NCI-H748 (cell line): ENCODE data around the gene MTARC2.
A peak's percentile ranks its signal among the peaks of the same experiment; 100 is the strongest.

Source experiments
- DNase-seq: peaks from one replicate; lab custom pipeline; 2025; ENCODE audit not compliant: unreplicated experiment; lab: John Stamatoyannopoulos, UW

The MTARC2 gene

DNA sequence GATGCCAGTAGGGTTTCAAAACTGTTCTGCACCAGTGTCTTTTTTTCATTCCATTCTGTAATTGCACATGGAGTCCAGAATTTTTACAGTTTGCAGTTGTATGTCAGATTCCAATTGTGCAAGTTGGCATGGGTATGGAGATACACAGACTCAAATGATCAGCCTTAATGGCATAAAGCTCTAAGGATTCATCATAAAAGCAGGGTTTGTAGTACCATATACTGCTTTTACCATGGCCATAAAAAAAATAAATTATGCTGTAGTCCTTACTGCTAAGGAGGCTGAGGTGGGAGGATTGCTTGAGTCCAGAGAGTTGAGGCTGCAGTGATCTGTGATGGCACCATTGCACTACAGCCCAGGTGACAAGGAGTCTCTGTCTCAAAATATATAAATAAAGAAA lies 48.9 kb downstream of the MTARC2 start:
- DNase-seq: no peak

DNA sequence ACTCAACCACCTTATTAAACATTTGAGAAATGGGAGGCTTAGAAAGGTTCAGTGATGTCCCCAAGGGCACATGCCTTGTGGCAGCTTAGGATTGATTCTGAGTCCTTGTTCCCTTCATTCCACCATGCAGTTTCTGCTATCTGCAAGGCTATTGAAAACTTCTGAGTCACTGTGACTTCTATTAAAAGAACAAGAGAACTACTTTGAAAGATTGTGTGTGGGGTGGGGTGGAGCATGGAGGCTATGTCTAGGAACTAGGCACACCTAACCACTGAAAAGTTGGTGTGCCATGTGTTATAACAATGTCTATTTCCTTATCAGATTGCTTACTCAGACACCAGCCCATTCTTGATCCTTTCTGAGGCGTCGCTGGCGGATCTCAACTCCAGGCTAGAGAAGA lies 49.4 kb downstream of the MTARC2 start:
- DNase-seq: no peak

DNA sequence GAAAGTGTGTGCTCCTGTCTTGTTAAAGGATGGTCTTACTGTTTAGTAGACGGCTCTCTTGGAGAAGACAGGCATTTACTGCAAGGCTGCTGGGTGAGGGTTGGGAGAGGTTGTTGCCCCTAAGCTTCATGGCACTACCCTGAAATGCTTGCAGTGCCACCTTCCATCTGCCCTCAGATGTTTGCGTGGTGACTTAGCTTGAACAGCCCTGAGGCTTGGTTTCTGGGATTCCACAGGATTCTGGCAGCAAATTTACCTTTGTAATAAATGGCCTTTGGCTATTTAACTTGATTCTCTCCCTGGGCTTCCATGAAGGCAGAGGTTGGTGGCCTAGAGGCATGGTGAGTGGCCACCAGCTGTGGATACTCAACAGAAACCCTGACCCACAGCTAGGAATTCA lies 50.2 kb downstream of the MTARC2 start:
- DNase-seq: no peak

DNA sequence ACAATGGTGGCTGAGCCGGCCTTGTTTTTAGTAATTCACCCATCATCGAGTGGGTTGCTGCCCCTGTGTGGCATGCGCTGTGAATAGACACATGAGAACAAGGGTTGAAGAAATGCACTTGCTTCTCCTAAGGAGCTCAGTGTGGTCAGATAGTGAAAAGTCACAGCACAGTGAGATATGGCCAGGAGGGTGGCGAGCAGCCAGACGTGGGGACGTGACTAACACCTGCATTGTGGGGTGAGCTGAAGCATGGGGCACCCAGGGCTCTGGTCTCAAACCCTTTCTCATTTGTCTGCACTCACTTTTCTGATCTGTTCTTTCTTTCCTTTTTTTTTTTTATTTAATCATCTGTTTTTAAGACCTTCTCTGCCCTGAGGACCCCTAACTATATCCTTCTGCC lies 52.1 kb downstream of the MTARC2 start:
- DNase-seq: no peak

DNA sequence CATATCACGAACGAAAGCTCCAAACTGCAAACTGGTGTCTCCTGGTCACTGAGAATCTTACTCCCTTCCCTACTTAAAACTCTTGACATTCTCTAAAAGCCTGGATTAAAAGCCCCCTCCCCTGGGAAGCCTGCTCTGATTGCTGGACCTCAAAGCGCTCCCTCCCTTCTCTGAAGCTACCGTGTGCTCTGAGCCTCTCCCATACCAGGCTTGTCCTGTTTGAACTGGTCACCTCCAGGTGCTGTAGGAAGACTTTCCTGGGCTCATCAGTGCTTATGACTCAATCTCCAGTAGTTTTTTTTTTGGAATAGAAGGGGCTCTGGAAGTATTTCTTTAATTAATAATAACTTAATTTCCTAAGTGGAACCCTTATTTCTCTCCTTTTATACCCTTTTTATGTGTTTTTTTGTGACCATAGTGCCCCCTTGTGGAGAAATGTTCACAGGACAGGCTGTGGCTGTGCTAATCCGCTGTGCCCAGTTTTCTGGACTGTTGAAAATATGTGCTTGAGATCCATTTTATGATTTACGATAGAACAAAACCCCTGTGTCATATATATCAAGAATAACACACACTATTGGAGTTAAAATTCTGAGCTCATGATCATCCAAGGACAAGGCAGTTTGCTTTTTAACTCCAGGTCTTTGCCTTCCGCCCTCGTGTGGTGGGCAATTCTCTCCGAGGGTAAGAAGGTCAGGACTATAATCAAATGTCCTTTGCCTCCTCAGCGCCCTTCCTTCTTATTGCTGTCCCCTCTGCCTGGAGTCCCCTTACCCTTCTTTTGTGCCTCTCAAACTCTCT lies 55.5 kb downstream of the MTARC2 start:
- DNase-seq: peak; percentile 18

DNA sequence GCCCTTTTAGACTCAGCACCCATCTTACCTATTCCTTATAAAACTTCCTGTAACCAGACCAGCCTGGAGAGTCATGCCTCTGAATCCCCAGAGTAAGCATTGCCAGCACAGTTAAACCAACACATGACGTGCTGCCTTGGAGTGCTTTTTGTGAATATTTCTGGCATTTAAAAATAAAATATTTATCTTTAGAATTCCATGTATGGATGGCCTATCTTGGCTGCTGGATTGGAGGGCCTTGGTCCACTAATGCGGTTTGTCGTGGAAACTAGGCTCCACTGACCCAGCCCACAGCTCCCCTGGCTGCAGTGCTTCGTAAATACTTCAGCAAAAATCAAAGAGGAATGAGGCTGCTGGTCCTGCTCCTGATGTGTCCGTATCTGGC lies 56.1 kb downstream of the MTARC2 start:
- no peak for DNase-seq

DNA sequence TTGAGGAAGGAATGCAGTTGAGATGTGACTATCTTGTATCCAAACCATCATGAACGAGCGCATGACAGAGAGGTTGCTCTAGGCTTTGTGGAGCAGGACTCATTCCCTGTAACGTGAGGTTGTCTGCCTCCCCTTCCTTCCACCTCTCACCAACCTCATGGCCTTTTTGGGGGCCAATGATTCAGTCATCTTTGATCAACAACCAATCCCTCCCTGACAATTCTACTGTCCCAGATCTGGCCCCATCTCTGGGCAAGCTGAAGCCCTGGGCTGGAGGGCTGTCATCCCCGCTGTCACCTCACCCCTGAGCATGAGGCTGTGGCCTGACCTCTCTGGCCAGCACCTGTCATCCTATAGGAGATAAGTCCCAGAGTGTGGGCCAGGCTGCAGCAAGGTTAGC lies 58.3 kb downstream of the MTARC2 start:
- DNase-seq: no peak

DNA sequence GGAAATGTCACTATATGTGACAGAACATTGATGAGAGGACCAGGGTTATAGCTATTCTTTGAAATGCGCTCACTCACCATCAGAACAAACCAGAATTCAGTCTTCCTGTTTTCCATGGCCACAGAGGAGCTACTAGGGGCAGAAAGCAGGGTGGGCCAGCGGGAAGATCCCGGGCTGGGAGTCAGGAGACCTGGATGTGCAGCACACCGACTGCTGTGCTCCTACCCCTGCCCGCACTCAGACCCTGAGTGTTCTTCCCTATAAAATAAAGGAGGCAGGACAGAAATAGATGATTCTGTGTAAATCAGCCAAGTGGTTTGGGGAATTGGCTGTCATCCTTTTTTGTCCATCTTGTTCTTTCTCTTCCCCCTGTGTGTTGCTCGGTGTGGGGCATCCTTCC lies 59.6 kb downstream of the MTARC2 start:
- DNase-seq: no peak

DNA sequence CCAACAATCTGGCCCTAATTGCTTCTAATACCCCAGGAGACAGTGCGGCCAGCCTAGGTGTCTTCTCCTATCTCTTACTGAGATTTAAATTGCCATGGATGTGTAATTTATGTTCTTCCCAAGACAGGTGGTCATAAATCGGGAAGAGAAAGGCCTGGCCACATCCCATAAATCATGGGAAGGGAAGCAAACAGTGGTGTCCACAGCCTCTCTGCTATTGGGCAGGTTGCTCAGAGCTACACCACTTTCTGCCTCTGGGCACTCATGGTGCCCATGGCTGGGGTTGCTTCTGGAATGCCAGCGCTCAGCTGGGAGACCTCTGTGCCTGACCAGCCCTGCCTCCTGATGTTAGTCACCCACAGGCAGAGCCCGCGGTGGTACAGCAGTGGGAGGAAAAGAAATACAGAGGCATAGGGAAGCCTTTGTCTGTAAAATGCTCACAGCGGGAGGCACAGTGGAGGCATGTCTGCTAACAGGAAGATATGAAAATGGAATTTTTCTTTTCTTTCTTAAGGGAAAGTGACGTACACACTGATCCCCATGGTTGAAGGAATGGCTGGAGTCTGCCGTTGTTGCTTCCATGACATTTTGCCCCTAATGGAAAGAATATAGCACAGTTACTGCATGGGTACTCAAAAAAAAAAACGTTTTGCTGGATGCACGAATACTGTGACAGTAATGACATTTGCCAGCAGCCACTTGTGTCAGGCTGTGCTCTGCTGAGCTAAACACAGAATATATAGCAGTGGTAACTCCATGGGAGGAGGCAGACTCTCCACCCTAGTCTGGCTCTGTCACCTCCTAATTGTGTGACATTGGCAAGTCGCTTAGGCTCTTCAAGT lies 60.4 kb downstream of the MTARC2 start:
- peak; percentile 56 for DNase-seq

DNA sequence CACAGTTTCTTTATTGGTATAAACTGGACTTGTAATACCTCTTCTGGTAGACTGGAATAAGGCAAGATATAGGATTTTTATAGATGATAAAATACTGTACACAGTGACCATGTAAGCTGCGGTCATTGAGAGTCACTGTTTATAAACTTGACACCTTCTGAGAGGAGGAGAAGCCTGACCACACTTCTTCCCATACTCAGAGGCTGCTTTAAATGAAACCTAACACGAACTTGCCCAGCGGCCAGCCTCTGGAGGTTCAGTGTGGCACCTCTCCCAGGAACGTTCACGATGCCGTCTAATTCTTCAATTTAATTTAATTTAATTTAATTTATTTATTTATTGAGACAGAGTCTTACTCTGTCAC lies 61.0 kb downstream of the MTARC2 start:
- DNase-seq: no peak

DNA sequence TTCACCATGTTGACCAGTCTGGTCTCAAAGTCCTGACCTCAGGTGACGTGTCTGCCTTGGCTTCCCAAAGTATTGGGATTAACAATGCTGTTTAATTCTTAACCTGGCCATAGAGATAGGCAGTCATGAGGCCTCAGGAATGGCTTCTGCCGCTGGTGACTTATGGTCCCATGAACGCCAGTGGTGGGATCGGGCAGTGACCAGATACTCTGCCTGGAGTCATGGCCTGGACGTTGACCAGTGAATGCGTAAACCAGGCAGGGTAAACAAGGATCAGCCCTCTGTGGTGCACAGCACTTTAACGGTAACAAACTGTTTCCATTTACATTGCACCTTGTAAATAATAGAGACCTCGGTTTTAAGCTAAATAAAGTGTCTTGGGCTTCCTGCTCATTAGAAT lies 61.6 kb downstream of the MTARC2 start:
- DNase-seq: no peak

DNA sequence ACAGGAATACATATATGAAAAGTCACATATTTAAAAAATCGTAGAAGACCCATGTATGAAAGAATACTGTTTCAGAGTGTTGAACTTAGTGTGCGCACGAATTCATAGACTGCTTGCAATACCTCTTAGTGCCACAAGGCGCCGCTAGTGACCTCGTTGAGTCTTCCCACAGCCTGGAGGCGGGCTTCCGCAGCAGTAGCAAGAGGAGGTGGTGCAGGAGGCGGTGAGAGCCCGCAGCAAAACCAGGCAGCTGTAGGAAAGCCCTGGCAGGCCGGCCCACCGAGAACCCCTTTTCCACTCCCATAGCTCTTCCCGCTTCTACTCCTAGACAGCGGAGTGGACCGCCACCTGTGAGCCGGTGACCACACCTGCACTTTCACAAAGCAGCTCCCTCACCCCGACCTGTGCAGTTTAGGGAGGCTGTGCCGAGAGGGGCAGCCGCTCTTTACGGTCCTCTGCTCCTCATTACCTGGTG lies 62.1 kb downstream of the MTARC2 start:
- DNase-seq: peak; percentile 70

DNA sequence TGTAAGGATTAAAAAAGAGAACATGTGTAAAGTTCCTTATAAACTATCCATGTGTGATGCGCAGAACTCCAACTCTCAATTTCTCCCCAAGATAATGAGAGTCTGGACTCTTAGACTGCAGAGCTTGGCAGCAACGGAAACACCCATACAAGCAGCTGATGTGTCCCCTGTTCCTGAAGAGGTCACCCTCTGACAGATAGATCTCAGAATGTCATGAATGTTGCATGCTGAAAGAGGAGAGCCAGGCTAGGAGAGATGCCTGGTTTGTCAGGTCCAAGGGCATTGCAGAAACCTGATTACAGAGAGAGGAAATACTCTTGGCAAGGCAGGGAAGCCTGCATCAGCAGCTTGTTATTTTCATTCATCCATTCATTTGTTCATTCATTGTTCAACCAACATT lies 62.8 kb downstream of the MTARC2 start:
- no peak for DNase-seq

DNA sequence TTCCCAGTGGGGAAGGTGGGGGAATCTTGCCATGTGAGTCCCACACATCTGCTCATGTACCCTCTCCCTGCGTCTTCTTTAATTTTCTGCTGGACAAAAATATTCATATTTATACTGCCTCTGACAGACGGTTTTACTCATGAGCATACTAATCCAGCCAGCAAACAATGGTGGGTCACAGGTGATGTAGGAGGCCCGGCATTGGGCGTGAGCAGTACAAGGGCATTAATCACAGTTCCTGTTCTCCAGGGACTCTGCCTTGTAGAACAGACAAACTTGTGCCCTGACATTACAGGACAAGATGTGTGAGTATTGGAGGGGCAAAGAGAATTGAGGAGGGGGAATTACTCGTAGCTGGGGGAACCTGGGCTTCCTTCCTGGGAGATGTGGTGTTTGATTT lies 63.6 kb downstream of the MTARC2 start:
- DNase-seq: no peak

DNA sequence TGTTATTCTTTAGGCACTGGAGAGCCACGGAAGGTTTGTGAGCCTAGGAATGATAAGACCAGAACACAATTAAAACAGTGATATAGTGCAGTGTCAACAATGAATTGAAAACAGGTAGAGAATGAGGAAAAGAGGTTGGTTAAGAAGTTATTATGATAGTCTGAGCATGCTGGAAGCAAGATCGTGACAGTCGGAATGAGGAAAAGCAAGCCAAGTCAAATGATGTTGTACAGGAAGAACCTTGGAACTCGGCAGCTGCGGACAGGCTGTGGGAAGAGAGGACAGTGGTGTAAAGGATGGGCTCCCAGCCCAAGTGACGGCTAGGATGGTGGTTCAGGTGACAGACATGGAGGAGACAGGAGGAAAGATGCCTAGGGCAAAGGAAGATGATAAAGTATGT lies 64.2 kb downstream of the MTARC2 start:
- no peak for DNase-seq

DNA sequence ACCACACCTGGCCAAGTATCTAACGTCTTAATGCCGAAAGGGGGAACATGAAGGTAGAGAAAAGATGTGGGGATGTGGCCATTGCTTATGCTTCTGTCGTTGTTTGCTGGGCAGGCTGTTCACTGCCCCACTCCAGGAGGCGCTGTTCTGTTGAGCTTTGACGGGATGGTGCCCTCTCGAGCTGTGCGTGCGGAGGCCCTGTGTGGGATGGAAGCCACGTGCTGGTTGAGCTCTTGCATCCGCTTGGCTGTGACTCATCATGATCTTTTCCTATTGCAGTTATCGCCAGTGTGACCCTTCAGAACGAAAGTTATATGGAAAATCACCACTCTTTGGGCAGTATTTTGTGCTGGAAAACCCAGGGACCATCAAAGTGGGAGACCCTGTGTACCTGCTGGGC lies 64.9 kb downstream of the MTARC2 start:
- no peak for DNase-seq

DNA sequence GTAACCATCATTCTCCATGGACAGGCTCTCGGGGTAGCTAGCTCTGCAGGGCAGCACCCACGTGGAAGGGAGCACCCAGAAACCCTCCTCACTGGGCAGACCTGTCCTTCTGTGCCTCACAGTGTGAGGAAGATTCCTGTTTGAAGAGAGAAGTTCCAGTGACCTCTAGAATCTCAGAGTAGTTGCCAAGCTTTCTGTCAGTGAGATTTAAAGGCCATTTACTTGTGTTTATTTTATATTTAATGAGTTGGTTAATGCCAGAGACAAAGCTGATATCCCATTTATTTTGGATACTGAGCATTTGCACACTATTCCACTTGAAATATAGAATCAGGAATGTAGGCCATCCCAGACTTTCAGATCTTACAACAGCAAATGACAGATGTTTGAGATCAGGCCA lies 67.3 kb downstream of the MTARC2 start:
- DNase-seq: no peak

DNA sequence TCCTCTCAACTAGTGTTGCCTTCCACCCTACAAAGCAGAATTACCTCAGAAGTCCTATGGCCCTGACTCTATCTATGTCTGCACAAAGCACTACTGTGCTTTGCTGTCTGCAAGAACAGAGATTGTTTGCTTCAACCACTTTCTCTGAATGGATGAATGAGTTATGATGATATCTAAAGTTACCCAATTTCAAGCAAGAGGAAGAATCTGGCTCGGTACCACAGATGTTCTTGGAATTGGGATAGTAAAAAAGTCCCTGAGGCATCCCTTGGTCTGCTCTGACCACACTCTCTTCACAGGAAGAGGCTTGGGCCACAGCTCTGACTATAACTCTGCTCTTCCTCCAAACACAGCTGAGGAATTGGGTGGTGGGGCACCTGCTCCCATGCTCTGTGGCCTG lies 69.8 kb downstream of the MTARC2 start:
- DNase-seq: no peak

DNA sequence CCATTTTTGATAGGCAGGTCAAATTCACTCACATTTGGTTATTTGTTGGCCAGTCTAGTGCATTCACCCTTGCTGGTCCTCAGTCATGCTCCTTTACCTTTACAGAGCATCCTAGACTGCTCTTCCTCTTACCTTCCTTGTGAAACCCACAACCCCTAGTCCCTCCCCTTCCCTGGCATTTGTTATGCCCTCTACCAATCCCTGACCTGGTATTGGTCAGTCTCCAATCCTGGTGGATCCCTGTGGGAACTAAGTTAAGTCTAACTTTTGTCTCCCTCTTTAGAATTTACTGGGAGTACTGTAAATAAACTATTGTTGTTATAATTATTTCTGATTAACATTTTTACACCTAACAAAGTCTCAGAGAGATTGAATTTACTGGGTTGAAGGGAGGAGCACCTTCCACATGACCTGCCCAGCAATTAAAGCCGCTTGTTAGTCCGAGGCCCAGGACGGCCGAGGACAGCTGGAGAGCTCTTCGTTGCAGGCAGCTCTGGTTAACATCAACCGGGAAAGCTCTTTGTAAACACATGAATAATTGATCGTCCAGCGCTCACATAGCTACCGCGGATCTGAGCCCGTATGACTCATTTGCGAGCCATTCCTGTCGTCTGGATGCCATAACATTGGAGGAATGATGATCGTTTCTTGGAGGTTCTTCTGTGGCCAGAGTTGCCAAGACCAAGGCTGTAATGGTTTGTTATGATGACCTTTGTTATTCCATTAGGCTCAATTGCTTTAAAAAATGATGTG lies 70.5 kb downstream of the MTARC2 start:
- peak; percentile 29 for DNase-seq

DNA sequence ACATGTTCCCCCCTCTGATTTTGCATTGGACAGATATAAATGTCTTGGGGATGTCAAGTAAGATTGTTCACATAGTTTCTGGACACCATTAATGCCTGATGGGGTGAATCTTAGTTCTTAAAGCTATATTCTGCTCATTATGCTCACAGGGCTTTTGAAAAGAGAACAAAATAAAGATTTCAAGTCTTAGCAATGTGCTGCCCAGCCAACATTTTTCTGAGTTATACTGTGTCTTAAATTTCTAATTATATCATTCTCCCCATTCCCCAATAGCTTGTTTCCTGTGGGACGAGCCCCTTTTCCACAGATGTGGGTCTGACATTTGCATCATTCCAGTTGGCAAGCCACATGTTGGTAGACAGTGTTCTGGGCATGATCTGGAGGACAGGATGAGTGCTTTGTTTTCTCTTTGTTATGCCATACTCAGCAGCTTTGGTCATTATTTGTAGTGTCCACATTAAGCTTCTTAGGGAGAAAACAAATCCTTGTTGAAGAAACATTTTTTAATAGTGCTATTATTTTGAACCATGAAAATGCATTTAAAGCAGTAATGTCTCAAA lies 71.4 kb downstream of the MTARC2 start:
- DNase-seq: no peak
